ENCODE results near the gene VWCE.
"Not testable (repeated sequence)": the region's sequence is repeated elsewhere in the genome, so short reads cannot be mapped to it uniquely, and the experiment has no call there.

The VWCE gene

DNA sequence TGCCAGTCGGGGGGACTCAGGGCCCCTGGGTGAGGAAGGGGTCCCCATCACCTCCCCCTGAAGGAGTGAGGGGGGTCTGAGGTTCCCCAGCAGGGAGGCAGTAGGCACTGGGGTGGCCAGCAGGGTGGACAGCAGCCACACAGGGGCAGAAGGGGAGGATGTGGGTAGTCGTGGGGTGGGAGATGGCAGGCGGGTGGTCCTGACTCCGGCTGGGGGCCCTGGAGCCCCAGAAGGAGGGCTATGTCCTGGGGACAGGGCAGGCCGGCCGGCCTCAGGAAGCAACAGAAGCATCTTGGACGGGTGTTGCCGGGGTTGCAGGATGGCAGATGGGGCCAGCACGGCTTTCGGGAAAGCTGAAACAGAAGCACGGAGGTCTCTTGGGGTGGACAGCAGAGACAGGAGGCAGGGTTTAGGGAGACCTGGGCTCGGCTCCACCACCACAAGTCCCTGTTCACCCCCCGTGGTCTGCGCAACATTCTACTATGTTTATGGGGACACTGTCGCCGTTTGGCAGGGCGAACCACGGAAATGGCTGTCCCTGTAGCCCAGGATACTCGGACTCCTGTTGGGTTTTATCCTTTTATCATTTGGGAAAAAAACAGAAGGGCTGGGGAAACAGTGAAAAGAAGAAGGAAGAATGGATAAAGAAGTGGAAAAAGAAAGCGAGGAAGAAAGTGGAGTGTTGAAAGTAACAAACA, 14.1 kb downstream of the VWCE start:
- DNase-seq = no peak

DNA sequence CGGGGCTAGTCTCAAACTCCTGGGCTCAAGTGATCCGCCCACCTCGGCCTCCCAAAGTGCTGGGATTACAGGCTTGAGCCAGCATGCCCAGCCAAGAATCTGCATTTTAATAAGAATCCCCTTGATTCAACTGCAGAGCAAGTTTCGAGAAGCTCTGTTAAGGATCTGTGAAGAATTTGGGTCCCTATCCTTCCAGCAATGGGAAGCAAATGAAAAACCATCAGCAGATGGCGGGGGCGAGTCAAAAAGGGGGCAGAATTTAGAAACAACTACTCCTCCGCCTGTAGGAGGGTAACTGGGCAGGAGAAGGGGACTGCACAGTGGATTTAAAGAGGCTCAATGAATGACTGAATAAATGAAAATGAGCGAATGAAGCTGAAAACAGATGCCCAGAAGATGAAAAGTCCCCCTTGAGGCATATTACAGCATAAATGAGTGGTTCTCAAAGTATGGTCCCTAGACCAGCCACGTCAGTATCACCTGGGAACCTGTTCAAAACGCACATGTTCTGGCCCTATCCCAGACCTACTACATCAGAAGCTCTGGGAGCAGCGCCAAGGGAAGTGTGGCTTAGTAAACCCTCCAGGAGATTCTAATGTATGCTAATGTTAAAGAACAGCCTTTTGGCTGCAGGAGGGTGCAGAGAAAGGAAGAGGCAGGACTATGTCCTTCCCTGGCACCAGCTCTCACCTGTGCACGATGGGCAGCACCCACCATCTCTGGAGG, 15.0 kb downstream of the VWCE start:
- DNase-seq = no peak

DNA sequence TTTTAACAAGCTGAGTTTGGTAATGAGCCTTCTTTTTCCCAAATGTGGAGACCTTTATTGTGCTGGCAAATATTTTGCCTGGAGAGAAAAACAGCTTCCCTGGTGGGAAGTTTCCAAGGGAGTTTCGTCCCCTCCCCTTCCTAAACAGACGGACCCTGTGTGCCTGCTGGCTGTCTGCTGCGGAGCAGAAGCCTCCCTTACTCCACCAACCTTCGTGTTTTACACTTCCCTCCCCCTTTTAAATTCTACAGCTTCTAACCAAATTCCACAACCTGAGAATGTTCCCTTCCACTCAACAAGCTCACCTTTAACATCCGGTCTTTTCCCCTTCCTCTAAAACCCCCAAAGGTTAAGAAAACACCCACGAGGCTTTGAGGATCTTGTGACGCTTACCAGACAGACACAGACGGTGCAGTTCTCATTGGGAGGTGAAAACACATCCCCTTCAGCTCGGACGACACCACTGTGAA, 17.1 kb downstream of the VWCE start:
- no peak for DNase-seq

DNA sequence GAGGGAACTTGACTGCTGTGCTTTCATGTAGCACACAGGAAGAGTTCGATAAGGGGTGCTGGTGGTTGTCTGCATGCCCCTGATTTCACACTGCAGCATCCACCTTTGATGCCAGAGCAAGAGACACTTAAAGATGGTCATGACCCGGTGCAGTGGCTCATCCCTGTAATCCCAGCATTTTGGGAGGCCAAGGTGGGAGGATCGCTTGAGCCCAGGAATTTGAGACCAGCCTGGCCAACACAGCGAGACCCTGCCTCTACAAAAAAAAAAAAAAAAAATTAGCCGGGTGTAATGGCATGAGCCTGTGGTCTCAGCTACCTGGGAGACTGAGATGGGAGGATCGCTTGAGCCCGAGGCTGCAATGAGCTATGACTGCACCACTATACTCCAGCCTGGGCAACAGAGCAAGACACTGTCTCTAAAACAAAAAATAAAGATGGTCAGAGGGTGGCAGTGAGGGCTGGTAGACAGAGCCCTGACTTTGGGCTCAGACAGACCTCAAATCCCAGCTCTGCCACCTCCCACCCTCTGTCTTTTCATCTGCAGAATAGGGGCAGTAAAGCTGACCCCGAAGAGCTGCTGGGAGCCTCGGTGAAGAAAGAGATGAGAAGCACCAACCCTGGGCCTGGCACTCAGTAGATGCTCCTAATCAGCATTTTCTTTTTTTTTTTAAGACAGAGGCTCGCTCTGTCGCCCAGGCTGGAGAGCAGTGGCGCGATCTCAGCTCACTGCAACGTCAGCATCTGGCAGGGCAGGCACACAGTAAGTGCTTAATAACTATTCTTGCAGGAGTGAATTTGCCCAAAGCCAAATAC, 17.7 kb downstream of the VWCE start:
- DNase-seq = no peak

DNA sequence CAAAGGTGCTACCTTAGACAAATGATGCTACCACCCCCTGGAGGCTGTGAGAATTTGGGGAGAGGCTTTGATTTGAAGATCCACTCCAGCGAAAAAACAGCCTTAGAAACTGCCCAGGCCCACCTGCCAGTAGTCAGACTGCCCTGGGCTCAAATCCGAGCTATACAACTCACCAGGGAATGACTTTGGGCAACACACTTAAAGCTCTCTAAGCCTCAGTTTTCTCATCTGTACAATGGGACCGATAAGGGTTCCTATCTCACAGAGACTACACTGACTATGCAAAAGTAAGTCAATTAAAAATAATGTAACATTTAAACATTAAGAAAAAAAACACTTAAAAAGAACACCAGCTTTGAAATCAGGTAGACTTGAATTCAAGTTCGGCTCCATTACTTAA, 19.9 kb downstream of the VWCE start:
- no peak for DNase-seq

DNA sequence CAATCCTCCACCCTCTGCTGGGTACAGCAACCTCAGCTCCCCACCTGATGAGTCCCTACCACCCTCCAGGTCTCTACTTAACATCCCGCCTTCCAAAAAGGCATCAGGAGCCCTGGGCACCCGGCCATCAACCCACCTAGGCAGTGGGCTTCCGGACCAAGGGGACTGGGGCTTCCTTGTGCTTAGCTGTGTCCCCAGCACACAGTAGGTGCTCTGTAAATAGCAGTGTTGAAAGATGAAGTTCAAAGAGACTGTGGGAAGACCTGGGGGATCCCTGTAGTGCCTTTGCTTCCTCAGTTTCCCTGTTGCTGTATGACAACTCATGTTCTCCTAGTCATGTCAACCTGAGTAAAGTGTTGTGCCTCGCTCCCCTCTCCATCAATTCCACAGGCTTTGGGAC, 21.0 kb downstream of the VWCE start:
- no peak for DNase-seq

DNA sequence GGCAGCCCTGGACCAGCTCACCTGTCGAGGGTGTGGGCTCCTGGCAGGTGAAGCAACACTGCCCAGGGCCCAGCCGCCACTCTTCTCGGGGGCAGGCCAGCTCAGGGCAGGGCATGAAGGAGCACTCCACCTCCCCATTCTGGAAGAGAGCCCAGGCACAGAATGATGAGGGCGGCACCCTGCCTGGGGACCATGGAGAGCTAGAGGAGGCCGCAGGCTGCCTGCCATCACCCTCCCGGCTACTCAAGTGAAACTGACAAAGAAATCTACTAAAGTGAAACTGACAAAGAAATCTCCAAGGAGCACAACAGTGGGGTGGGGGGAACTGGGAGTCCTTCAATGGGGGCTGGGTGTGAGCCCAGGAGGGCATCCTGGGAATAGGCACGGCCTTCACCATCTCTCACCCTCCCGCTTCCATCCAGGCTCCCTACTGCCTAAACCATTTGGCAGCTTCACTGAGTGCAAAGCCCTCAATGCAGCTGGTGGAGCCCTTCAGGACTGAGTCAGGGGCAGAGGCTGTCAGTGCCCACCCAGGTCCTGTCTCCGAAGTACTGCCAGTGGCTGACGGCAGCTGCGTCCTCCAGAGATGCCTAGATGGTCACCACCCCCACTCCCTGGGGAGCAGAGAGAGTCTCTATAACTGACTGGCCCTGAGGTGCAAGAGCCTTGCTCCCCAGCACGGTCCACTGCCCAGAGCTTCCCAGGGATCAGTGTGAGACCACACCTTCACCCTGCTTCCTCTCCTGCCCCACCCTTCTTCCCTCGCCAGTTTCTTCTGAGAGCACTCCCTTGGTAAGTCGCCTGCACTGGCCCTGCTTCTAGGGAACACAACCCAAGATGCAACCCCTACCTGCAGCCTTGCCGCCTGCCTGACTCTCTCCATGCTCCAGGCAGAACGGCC, 21.7 kb downstream of the VWCE start:
- no peak for DNase-seq

DNA sequence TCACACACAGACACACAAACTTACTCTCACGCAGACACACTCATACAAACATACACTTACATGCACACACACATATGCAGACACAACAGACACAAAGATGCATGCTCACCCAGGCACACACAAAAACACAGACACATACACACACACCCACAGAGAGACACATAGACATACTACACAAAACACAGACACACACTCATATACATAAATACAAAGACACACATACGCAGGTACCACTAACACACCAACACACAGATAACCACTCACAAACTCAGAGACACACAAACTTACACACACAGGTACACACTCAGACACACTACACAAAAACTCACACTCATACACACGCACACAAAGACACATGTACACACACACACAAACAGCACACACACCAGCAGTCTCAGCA, 22.4 kb downstream of the VWCE start:
- DNase-seq = no peak

DNA sequence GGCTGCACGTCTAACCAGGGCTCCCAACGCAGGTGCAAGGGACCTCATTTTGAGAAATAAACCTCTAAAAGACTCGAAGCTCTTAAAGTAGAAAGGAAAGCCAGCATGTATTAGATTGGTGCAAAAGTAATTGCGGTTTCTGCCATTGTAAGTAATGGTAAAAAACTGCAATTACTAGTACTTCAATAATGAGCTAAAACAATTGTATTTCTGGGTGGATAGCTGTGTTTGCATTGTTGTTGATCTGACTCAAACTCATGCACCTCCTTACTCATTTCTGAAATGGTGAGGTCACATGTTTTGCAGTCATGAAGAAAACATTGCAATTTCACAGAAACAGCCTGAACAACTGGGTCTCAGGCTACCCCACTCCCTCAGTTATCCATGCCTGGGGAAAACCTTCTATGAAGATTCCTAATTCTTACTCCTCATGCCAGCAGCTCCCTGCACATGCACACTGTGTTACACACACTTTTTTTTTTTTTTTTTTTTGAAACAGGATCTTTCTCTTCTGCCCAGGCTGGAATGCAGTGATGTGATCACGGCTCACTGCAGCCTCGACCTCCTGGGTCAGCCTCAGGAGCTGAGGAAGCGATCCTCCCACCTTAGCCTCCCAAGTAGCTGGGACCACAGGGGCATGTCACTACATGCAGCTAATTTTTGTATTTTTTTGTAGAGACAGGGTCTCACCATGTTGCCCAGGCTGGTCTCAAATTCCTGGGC, 24.6 kb downstream of the VWCE start:
- no peak for DNase-seq

DNA sequence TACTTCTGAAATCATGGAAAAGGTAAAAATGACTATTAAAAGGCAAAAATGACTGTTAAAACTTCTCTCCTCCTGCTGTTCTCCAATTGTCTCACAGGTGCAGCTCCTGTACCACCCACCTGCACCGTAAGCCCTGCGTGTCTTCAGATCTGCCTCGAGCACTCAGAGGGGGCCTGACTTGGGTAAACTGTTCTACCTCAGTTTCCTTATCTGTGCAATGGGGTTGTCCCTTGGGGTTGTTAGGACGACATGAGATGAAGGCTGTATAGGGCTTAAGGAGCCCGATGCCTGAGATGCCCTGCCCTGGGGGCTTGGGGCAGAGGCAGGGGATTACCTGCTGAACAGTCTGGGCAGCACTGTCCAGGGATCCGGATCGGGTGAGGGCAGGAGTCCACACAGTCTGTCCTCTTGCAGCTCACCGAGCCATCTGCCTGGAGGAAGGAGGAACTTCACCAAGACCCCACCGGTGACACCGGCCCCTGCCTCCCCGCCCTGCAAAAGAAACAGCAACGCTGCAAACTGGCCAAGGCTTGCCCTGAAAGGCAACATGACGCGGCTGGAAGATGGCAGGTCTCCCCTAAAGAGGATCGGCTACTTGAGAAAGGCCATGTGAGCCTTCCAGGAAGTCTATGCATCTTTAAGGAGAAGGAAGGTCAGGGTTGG, 26.4 kb downstream of the VWCE start:
- DNase-seq = no peak

DNA sequence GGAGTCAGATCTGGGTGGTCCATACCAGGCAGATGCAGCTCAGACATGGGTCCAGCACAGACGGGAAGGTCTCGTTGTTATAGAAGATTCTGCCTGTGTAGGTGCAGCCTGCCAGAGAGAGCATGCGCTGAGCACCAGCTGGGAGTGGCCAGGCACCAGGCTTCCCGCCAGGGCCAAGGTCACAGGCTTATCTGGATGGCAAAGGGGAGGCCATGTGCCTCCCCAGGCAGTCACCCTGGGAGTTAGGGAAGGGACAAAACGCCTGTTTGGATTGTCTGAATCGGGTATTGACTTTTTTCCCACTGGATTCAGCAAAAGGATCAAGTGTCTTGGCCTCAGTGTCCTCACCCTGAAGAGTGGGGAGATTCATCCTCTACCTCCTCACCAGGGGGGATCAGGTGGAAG, 27.7 kb downstream of the VWCE start:
- DNase-seq = no peak

DNA sequence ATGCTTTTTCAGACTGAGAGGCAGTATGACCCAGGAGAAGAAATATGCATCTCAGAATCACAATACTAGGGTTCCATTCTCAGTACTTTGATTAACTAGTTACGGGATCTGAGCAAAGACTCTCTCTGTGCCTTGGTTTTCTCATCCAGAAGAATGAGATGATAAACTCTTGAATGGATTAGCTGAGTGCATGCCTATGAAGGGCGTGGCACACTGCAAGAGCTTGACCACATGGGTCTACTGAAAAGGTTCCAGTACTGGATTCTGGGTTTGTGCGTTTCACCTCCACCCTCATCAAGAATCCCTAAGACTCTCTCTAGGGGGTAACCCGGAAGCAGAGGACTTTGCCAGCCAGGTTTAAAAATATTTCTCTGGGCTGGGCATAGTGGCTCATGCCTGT, 28.5 kb downstream of the VWCE start:
- no peak for DNase-seq

DNA sequence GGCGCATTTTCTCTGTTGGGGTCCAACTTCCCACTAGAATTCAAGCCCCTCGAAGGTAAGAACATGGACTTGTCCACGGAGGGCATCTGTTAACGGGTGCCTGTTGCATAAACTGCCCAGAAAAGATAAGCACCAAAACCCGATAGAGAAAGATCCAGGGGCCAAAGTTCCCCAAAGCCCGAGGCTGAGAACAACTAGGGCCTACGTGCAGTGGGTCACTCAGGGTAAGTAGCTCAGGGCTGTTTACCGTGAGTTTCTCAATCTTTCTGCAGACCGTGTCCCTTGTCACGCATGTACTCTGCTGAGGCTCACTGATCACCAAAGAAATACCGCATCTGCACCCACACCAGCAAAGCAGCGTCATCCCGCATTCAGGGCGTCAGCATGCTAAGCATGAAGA, 29.8 kb downstream of the VWCE start:
- no peak for DNase-seq

DNA sequence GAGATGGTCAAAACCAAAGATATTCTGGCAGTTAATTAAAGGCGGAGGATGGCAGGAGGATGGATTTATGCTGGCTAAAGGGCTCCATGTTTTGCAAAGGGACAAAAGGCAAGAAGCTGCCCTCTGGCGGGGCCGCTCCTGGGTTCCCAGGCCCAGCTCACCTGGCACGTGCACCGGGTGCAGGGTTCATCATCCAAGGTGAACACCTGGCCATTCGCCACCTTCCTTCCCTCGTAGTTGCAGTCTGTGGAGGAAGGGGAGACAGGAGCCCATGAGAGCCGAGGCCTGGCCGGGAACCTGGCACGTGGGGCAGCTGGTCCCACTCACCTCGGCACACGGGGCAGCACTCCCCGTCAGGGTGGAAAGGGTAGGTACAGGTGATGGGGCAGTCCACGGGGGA, 30.3 kb downstream of the VWCE start:
- no peak for DNase-seq

DNA sequence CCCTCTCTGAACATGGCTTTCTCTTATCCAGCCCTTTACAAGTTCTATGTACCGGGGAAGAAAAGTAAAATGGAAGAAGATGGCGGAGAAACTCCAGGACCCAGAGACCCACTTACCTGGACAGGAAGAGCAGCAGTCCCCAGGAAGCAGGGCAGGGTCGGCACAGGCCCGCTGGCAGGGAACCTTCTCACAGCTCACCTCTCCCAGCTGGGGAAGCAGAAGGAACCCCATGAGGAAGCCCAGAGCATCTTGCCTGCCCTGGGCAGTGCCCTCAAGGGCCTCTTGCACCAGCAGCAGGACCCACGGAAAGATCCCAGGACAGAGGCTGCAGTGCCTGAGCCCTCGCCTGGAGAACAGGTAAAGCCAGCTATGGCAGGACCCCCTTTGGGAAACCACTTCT, 30.7 kb downstream of the VWCE start:
- no peak for DNase-seq

DNA sequence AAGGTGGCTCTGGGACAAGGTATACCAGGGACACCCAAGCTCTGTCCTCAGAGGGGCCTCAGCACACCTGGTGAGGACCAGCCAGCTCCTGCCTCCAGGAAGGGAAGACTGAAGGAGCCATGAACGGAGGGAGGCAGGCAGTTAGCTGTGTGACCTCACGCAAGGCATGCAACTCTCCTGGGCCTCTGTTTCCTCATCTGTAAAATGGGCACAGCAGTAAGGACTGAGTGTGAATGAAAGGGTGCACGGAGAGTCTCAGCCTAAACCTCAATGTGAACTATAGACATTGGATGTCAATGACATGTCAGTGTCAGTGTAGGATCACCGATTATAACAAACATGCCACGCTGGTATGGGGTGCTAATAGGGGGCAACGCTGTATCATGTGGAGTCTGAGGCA, 35.8 kb downstream of the VWCE start:
- no peak for DNase-seq

DNA sequence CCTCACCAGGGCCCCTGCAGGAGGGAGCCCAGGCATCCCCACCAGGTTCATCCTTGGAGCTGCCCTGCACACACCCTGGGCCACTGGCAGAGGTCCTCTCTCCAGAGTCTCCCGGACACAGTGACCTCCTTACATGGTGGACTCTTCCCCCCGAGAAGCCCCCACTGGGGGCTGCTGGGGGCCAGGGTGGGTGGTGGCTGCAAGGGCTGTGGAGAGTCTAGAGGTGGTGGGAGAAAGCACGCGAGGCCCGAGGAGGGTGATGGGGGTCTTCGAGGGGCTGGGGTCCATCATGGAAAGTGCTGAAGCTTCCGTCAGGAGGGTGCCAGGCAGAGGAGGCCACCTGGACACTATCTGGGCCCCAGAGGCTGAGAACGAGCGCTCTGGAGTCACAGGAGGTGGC, 36.6 kb downstream of the VWCE start:
- DNase-seq = no peak

DNA sequence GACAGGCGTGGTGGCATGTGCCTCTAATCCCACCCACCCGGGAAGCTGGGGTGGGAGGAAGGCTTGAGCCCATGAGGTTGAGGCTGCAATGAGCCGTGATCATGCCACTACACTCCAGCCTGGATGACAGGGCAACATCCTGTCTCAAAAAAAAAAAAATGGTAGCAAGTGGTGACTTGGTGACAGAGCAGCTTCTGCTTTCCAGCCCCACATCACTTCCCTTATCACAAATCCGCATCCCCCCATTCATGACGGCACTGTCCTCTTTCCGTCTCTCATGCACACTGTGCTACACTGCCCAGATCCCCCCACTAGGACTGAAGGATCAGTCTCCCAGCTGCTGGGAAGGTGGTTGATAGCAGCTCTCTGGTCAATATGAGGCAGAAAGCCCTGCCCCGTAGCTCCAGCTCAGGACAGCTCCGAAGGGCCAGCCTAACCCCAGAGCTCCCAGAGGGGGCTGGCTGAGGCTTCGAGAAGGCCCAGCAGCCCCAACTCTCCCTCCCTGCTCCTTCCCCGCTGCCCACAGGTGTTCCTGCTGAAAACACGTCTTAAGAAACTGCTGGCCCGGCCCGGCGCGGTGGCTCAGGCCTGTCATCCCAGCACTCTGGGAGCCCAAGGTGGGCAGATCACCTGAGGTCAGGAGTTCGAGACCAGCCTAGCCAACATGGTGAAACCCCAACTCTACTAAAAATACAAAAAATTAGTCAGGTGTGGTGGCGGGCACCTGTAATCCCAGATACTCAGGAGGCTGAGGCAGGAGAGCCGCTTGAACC, 38.2 kb downstream of the VWCE start:
- no peak for DNase-seq

DNA sequence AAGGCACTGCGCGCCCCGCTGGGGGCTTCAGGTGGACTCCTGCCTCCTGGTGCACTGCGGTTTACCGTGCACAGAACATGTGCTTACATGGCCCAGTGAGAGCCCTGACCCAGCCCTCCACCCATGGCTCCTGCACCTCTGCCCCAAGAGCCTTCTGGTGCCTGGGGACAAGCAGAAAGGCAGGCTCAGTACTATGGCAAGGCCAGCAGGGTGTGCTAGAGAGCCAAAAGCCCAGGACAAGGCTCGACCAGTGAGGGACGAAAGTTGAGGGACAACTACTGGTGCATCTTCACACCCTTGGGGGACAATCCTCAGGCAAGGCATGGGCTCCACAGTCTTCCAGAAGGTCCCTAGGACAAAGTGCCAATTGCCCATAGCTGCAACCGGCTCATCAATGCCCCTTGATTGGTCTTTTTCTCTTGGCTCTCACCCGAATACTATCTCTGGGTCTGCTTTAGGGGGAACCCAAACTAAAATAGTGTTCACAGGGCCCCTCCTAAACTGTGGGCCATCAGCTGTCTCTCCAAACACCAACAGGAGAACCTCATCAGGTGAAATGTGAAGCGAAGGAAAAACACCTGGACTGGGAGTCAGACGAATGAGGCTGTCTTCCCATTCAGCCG, 40.6 kb downstream of the VWCE start:
- DNase-seq = peak; percentile 4

DNA sequence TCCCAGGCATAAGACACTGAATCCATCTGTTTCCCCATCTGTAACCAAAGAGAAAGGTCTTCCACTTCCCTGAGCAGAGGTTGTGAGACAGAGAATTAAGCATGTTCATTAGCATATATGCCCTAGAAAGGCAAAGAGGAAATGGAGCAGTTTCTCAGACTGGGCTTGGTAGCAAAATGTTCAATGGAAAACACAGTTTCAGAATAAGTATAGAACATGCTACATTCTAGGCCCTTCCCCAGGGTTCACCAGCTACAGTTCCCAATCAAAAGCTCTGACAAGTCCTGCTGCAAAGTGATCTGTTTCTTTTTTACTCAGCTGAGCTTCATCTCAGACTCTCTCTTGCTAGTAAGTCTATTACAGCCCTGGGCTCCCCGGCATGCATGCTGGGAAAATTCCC, 42.8 kb downstream of the VWCE start:
- DNase-seq = not testable (repeated sequence)

Measured in NCI-H1694 treated with DMSO at 0.1 percent for 48 hours (cell line).